MG63 (cell line): ENCODE measurements around the gene RIMS1. TPM values are rescaled to one million over a fixed set of nuclear protein-coding genes. Genes with fewer than 3 reads are reported as not detected.

ENCODE experiments used
- DNase-seq: peaks from one replicate; pipeline ENCODE4 v3.0.0-alpha.2; 2020
- H3K27me3 ChIP-seq: fragments of 250-450 bp; sonication (Bioruptor Pico); 2 replicates; pipeline ENCODE4 v1.5.1; 2020; ENCODE audit warnings: mild to moderate bottlenecking, moderate library complexity
- H3K36me3 ChIP-seq: fragments of 250-450 bp; sonication (Bioruptor Pico); 2 replicates; pipeline ENCODE4 v1.5.1; 2020; ENCODE audit warnings: mild to moderate bottlenecking, moderate library complexity
- H3K4me3 ChIP-seq: fragments of 250-450 bp; sonication (Bioruptor Pico); 2 replicates; pipeline ENCODE4 v1.5.1; 2020; ENCODE audit warnings: mild to moderate bottlenecking, moderate library complexity
- H3K9me3 ChIP-seq: fragments of 250-450 bp; sonication (Bioruptor Pico); 2 replicates; pipeline ENCODE4 v1.5.1; 2020; ENCODE audit warnings: mild to moderate bottlenecking, moderate library complexity
- total RNA-seq: library from RNA; depleted of rRNA; stranded (reverse); fragments of >200 nt; shearing (Covaris generic); gene quantifications from 2 replicates; pipeline ENCODE4 v1.2.3, GENCODE V29; 2014; ENCODE audit warnings: low replicate concordance

The RIMS1 gene
- total RNA-seq, 1 experiment from 2014 or later: 9.6 TPM

DNA sequence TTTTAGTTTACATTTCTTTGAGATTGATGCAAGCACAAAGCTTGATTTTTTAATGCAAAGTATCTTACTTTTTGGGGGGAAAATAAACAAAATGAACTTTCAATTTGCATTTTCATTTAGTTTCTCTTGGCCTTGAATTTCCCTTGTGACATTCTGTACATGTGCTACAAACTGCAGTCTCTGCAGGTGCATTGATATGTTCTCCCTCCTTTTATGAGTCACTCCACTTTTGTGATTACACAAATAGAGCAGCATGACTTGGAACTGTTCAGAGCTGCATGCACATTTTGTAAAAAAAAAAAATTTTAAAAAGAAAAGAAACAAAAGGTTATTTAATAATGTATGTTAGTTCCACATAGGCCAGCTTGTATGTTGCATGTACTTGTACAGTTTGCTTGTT is 515.5 kb downstream of the RIMS1 start:
- Histone ChIP-seq H3K9me3 (no peaks in the 10 kb centered on the region), H3K27me3 (no peaks in the 10 kb centered on the region), H3K4me3 (no peak overlapping the region), H3K36me3 (no peaks in the 10 kb centered on the region)
- DNase-seq: no peak

DNA sequence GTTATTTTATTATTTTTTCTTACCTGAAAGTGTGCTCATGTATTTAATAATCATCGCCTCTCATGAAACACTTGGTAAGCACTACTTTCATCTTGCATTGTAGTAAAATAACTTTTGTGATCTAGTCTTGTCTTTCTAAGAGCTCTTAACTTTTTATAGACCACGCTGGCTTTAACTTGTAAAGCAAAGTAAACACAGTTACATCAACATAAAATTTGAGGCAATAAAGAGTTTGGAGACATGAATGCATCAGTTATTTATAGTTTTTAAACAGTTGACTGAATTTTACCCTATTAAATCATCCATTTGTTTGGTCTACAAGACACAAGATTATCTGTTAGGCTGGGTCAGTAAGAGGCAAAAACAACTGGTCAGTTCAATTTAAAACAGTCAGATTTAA is 517.1 kb downstream of the RIMS1 start:
- H3K9me3 ChIP-seq: no peaks in the 10 kb centered on the region
- DNase-seq: no peak
- no peak overlapping the region for H3K4me3 ChIP-seq
- H3K36me3 ChIP-seq: no peaks in the 10 kb centered on the region
- H3K27me3 ChIP-seq: no peaks in the 10 kb centered on the region

DNA sequence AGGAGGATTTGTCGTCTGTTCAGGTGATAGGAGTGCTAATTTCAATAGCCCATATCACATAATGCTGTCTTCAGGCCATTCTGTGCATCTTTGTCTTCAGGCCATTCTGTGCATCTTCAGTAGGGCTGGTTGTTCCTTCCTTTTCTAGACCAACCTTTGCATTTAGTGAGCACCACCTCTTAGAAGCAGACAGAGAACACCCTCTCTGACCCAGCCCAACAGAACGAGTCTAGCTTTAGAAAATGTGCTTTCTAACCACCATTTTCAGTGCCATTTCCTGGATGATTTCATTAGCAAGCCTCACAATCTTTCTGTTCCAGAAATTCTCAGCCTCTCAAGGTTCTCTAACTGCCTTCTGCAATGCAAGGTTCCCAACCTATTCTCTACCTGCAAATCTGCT is 520.2 kb downstream of the RIMS1 start:
- Histone ChIP-seq H3K9me3 (no peaks in the 10 kb centered on the region), H3K27me3 (no peaks in the 10 kb centered on the region), H3K36me3 (no peaks in the 10 kb centered on the region), H3K4me3 (no peak overlapping the region)
- DNase-seq: no peak

DNA sequence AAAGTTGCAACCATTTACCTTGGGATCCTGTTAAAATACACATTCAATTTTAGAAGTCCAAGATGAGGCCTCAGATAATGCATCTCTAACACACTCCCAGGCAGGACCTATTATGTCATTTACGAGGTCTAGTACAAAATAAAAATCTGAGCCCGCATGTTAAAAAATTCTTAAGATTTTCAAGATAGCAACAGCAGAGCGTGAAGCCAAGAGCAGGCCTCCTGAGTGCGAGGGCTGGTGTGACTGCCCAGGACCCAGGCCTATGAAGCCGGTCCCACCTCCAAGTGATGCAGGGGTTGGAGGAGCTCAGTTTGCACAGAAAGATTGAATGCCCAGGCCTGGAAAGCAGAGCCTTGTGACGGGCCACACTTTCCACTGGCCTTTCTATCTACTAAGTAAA is 524.4 kb downstream of the RIMS1 start:
- H3K36me3 ChIP-seq: no peaks in the 10 kb centered on the region
- no peaks in the 10 kb centered on the region for H3K27me3 ChIP-seq
- no peak for DNase-seq
- no peaks in the 10 kb centered on the region for H3K9me3 ChIP-seq
- no peak overlapping the region for H3K4me3 ChIP-seq

DNA sequence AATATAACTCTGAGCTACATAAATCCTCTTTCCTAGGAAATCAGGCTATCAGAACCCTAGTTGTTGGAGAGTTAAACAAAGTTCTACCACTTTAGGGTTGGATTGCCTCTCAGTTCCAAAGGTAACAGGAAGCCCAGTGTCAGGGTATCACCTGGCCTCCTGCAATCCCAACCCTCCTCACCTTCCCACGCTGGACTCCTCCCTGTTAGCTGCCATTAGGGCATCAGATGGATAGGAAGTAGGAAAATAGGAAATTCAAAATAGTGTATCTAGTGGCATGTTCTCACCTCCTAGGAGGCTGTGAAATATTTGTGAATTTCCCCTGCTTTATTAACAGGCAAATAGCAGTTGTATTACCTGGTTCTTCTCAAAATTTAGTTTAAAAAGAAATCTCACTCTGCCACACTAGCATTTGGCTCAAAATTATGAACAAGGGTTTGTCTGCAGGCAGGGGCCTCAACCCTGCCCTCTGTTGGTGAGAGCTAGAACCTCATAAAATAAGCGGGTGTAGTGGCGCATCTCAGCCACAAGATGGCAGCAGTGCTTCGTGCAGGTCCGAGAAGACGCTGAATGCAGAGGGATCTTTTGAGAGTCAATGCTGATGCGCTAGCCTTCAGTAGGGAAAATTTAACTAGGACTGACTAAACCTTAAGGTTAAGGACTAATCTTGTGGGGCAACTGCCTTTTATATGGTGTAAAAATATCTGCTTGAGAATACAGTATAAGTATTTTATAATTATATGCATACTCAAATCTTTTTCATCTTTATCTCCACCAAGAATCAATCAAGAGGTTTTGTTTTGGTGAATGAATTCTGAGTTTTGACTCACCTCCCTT is 525.7 kb downstream of the RIMS1 start:
- no peak overlapping the region for H3K4me3 ChIP-seq
- no peaks in the 10 kb centered on the region for H3K9me3 ChIP-seq
- H3K36me3 ChIP-seq: no peaks in the 10 kb centered on the region
- peak; percentile 17 for DNase-seq
- no peaks in the 10 kb centered on the region for H3K27me3 ChIP-seq

DNA sequence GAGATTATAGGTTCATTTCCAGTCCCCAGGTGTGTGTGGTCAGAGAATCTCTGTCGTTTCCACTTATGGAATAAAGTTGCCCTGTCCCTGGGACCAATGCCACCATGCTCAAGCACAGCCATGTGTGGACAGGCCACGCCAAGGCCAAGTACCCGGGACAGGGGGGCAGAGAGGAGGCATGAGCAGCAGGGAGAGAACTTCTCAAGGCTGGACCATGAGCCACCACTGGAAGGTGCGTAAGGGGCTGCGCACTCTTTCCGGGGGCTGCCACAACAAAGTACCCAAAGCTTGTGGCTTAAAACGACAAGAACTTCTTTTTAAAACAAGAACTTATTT is 526.3 kb downstream of the RIMS1 start:
- H3K27me3 ChIP-seq: no peaks in the 10 kb centered on the region
- no peaks in the 10 kb centered on the region for H3K9me3 ChIP-seq
- H3K36me3 ChIP-seq: no peaks in the 10 kb centered on the region
- no peak for DNase-seq
- no peak overlapping the region for H3K4me3 ChIP-seq

DNA sequence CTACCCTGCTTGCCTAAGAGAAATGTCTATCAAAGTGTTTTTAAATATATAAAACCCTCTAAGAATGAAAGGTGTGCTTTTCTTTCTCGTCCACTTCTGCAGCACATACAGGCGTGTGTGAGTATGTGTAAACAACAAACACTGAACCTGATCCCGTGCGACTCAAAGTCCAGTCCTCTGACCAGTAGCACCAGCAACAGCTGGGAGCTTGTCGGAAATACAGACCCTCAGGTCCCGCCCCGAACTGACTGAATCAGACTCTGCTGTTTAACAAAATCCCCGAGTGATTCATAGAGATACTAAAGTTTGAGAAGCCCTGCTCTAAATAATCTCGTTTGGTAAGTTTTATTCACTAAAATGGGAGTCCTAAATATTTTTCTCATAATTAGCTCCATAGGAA is 527.5 kb downstream of the RIMS1 start:
- Histone ChIP-seq H3K4me3 (no peak overlapping the region), H3K9me3 (no peaks in the 10 kb centered on the region), H3K36me3 (no peaks in the 10 kb centered on the region), H3K27me3 (no peaks in the 10 kb centered on the region)
- DNase-seq: no peak

DNA sequence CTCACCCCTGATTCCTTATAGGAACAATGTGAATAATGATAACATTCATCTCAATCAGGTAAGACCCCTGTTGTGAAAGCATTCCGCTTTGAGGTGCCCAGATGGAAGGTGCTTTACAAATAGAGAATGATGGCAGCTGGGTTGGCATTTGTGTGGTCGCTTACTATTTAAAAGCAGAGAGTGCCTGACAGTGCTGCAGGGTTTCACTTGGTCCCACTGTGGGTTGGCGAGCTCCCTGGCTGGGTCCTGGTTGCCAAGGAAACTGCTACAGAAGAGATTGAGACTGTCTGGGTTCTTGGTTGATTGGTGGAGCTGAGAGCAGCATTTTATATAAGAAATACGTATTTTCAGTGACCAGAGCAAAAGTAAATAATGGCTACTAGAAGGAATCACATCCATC is 528.3 kb downstream of the RIMS1 start:
- H3K9me3 ChIP-seq: no peaks in the 10 kb centered on the region
- no peaks in the 10 kb centered on the region for H3K27me3 ChIP-seq
- no peaks in the 10 kb centered on the region for H3K36me3 ChIP-seq
- no peak for DNase-seq
- H3K4me3 ChIP-seq: no peak overlapping the region

DNA sequence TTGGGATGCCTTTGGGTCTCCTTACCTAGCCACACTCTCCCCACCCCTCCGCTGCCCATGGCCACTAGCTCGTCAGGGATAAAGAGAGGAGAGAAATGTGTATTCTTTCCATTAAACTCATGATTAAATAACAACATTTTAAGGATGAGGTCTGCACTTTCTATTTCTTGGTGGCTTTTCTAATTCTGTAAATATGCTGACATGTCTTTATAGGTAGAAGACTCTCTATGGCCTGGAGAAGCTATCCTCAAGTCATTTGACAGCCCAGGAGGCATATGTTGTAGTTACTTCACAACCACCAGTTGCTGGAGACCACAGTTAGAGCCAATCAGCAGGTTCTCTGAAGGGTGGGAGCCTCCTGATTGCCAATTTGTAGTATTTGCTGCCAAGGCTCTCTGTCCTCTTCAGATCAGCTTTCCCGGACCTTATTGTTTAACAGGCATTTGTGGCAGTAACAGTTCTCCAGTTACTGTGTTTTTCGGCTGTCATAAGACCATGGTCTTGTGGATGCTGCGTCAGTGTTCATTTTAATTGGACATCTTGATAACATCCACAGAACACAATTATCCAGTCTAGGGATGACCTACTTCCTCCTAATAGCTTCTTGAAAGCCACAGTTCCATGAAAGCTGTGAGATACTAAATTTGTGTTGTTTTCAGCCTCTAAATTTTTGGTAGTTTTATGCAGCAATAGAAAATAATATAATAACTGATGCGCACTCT is 530.6 kb downstream of the RIMS1 start:
- Histone ChIP-seq H3K27me3 (no peaks in the 10 kb centered on the region), H3K4me3 (no peak overlapping the region), H3K36me3 (no peaks in the 10 kb centered on the region), H3K9me3 (no peaks in the 10 kb centered on the region)
- DNase-seq: no peak

DNA sequence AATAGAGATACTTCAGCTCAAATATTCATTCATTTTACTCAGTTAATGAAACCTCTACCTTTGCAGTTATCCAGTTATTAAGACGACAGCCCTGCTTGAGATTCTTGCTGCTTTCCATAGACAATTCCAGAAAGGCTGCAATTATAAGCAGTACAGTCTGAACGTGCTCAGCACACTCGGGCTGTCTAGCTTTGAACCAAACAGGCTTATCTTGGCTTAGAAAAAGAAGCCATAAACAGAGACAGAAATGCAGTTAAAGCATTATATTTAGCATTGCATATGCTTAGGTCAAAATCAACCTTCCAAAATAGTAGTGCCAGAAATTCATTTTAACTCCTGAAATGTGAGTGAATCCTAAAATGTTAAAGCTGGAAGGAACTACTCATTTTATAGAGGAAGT is 531.4 kb downstream of the RIMS1 start:
- H3K4me3 ChIP-seq: no peak overlapping the region
- H3K9me3 ChIP-seq: no peaks in the 10 kb centered on the region
- H3K36me3 ChIP-seq: no peaks in the 10 kb centered on the region
- no peaks in the 10 kb centered on the region for H3K27me3 ChIP-seq
- no peak for DNase-seq

DNA sequence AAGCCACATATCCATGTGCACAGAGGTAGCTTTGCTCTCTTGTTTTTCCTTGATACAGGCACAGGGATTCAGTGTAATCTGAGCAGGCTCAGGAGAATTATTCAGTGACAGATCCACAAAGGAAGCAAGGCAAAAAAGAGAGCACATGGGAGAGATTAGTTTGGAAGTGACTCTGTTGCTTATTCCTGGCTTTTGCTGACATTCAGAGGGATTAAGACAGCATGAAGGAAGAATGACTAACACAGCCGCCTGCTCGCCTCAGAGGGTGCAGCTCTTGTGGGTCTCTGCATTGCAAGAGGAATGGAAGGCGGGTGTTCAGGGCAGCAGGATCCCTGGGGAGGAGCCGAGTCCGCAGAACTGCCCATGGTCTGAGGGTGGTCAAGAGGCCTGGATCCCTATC is 532.1 kb downstream of the RIMS1 start:
- H3K4me3 ChIP-seq: no peak overlapping the region
- DNase-seq: peak; percentile 87
- no peaks in the 10 kb centered on the region for H3K36me3 ChIP-seq
- no peaks in the 10 kb centered on the region for H3K27me3 ChIP-seq
- H3K9me3 ChIP-seq: no peaks in the 10 kb centered on the region

DNA sequence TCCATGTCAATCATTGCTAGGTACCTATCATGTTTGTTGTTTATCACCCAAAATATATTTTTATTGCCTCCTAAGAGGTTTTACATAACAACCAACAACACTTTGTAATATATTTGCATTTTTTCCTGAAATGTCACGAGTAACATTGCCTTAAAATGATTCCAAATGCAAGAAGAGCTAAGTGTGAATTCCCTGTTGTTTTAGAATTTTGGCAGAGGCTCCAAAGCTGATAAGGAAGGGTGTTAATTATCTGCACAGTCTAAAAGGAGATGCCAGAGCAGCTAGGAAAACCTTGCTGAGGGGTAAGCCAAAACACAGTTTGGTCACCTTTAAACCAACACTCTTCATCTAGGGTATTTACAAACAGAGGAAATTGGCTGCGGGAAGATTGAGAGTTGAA is 533.6 kb downstream of the RIMS1 start:
- no peaks in the 10 kb centered on the region for H3K9me3 ChIP-seq
- no peak overlapping the region for H3K4me3 ChIP-seq
- no peak for DNase-seq
- H3K36me3 ChIP-seq: no peaks in the 10 kb centered on the region
- H3K27me3 ChIP-seq: no peaks in the 10 kb centered on the region

DNA sequence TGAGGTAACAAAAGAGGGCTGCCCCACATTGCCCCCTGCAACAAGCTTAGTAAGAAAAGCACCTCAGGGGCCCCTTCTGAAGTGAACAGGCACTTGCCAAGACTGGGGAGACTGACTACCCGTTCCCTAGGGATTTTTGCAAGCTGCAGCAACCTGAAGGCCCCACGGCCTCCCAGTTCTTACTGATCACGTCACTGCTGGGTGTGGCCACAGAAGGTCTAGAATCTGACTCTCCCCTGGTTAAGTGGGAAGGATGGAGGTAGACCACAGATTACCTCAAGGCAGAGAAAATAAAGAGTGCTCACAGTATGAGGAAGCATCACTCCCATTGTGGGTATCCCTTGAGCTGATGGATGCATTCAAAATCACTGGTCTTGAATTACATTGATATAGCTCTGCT is 534.1 kb downstream of the RIMS1 start:
- no peak for DNase-seq
- Histone ChIP-seq H3K4me3 (no peak overlapping the region), H3K9me3 (no peaks in the 10 kb centered on the region), H3K27me3 (no peaks in the 10 kb centered on the region), H3K36me3 (no peaks in the 10 kb centered on the region)

DNA sequence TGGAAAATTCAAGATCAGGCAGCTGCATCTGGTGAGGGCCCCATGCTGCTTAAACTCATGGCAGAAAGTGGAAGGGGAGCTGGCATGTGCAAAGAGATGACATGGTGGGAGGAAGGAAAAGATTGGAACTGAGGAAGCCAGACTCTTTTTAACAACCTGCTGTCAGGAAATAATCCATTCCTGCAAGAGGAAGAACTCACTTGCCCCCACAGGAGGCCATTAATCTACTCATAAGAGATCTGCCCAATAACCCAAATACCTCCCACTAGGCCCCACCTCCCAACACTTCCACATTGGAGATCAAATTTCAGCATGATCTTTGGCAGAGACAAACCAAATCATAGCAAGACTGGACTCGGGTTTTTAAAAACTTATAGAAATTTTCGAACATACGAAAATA is 535.0 kb downstream of the RIMS1 start:
- no peak overlapping the region for H3K4me3 ChIP-seq
- no peaks in the 10 kb centered on the region for H3K36me3 ChIP-seq
- no peak for DNase-seq
- no peaks in the 10 kb centered on the region for H3K27me3 ChIP-seq
- H3K9me3 ChIP-seq: no peaks in the 10 kb centered on the region

DNA sequence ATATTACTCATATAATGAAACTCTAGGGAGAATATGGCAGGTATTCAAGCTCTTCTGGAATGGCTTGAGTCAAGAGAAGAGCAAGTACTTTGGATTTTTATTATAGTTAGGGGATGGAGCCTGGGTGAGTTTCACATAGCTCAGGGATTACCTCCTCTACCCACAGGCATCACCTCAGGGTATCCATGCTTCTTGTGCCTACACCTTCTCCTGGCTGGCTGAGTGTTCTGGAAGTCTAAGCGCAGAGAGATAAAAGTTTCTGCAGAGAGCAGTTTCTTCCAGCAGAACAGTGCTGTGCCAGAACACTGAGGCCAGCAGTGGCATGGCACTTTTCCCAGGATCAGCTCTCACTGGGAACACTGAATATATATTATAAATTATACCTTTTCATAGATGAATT is 535.8 kb downstream of the RIMS1 start:
- peak; percentile 67 for DNase-seq
- H3K9me3 ChIP-seq: no peaks in the 10 kb centered on the region
- H3K36me3 ChIP-seq: no peaks in the 10 kb centered on the region
- no peaks in the 10 kb centered on the region for H3K27me3 ChIP-seq
- no peak overlapping the region for H3K4me3 ChIP-seq

DNA sequence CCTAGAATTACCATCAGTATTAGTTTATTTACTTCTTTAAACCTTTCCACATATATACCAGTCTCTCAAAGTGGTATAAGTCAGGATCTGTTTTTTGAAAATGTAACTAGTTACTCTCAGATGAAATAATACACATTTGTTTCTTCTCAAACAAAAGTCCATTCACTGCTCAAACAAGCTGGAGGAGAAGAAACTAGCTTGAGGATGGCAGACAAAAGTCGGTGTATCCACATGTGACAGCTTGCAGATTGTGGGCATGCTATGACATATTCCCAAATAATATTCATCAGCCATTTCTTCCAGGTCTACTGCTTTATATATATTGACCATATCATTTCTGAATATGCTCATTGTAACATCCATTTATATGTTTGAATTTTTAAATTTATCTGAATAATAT is 538.1 kb downstream of the RIMS1 start:
- no peaks in the 10 kb centered on the region for H3K9me3 ChIP-seq
- no peak overlapping the region for H3K4me3 ChIP-seq
- no peaks in the 10 kb centered on the region for H3K36me3 ChIP-seq
- H3K27me3 ChIP-seq: no peaks in the 10 kb centered on the region
- DNase-seq: no peak

DNA sequence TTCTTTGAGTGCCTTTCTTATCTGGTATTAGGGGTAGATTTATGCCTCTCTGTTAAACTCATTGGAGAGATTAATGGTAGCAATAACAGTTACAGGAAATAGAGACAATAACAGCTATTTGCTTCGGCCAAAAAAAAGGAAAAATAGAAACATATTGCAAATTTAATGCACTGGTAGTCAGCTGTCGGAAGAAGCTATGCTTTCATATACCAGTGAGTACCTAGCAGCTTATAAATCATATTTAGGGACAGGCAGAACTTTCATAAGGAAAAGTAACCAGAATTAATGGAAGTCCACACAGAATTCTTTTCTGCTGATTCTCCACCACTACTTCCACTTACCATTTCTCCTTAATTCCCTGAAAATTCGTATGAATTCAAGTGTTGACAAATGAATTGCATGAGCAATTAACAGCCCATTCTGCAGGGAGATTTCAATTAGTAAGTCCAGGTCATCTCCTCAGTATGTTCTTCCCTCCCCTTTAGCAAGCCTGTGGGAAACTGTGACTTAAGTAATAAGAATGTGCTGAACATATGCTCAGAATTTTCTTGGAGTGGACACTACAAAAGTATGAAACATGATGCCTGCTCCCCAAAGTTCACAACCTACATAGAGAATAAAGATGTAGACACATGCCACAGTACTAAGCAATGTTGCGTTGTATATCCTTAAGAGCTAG is 538.8 kb downstream of the RIMS1 start:
- Histone ChIP-seq H3K4me3 (no peak overlapping the region), H3K36me3 (no peaks in the 10 kb centered on the region), H3K27me3 (no peaks in the 10 kb centered on the region), H3K9me3 (no peaks in the 10 kb centered on the region)
- DNase-seq: no peak

DNA sequence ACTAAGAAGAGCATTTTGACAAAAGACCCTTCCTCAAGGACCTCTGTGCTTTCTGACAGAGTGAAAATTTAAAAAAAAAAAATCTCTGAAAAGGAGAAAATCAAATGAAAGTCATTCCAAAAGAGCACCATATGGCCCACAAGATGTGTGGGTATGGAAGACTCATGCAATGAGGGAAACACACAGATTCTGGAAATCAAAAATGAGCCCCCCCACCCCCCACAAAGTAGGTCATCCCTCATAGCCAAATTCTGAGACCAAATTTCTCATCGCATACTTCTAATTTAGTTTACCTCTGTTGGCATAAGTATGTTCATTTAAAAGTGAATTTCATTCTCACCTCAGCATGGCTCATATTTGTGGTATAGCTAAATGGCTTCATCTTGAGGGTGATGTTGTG is 554.3 kb downstream of the RIMS1 start:
- Histone ChIP-seq H3K4me3 (no peak overlapping the region), H3K9me3 (no peaks in the 10 kb centered on the region), H3K36me3 (no peaks in the 10 kb centered on the region), H3K27me3 (no peaks in the 10 kb centered on the region)
- DNase-seq: no peak
